ENCODE data around the gene CEP295NL. TPM values are rescaled to one million over a fixed set of nuclear protein-coding genes. Genes with fewer than 3 reads are reported as not detected.
"Not testable (repeated sequence)": the region's sequence is repeated elsewhere in the genome, so short reads cannot be mapped to it uniquely, and the experiment has no call there.

The CEP295NL gene
- total RNA-seq, 1 experiment from 2014 or later: 0.07 TPM

DNA sequence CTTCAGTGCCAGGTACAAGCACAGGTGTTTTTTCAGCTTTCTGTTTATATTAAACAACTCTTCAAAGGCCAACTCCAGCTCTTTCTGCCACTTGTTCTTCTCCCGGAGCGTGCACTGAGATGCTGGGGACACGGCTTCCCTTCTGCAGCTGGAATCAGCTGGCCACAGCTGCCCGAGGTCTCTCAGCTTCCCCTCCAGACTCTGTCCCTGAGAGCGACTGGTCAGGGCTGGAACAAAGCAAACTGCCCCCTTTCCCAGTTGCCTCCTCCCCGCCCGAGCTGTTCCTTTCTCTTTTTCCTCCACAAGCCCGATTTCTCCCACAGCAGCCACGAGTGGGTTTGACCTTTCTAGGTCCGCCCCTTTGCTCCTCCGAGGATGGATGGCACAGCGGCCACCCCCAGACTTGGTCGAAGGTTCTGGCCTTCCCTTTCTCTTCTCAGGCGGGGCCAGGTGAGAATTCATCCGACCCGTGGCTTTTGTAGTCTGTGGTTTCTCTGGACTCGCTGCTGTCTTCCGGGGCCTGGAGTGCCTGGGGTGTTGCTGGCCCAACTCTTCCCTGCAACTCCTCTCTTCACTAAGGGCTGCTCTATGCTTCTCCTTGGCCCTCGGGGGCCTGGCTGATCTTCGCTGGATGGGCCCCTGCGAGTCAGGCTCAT, 11.5 kb downstream of the CEP295NL start:
- H3K36me3 ChIP-seq (replicated peaks; ENCODE audit: control insufficient read depth, insufficient read depth, low read length): no peaks in the 10 kb centered on the region; the same call in 1 of the 2 replicates
- H3K4me3 ChIP-seq (ENCODE audit: insufficient read depth, low read depth, low read length): no peak overlapping the region
- DNase-seq: no peak
- no peaks in the 10 kb centered on the region for H3K27me3 ChIP-seq (ENCODE audit: control insufficient read depth, insufficient read depth, low read length)

DNA sequence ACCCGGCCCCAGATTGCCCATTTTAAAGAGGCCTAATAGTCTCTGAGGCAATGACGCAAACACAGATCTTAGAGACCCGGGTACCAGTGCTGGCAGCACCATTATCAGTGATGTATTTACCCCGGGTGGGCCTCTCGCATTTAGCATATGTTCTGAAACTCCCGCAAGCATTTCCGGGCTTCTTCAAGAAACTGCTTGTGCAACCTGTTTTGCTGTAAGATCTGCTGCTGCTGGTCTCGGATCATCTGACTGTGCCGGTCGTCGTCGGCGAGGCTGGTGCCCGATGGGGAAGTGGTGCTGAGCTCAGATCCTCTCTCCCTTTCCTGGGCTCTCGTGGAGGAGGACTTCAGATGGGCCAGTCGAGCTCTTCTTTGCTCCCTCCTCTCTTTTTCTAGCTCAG, 12.5 kb downstream of the CEP295NL start:
- Histone ChIP-seq H3K27me3 (ENCODE audit: control insufficient read depth, insufficient read depth, low read length) (no peaks in the 10 kb centered on the region), H3K4me3 (ENCODE audit: insufficient read depth, low read depth, low read length) (no peak overlapping the region), H3K36me3 (replicated peaks; ENCODE audit: control insufficient read depth, insufficient read depth, low read length) (no peaks in the 10 kb centered on the region; the same call in 1 of the 2 replicates)
- DNase-seq: no peak

DNA sequence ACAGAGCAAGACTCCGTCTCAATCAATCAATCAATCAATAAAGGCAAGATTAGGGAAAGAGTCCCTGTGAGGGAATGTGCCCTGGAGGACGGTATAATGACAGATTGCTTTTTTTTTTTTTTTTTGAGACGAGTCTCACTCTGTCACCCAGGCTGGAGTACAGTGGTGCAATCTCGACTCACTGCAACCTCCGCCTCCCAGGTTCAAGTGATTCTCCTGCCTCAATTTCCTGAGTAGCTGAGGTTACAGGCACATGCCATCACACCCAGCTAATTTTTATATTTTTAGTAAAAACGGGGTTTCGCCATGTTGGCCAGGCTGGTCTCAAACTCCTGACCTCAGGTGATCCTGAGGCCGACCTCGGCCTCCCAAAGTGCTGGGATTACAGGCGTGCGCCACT, 12.9 kb downstream of the CEP295NL start:
- H3K4me3 ChIP-seq (ENCODE audit: insufficient read depth, low read depth, low read length); H3K36me3 ChIP-seq (replicated peaks; ENCODE audit: control insufficient read depth, insufficient read depth, low read length); H3K27me3 ChIP-seq (ENCODE audit: control insufficient read depth, insufficient read depth, low read length); DNase-seq: not testable (repeated sequence)

DNA sequence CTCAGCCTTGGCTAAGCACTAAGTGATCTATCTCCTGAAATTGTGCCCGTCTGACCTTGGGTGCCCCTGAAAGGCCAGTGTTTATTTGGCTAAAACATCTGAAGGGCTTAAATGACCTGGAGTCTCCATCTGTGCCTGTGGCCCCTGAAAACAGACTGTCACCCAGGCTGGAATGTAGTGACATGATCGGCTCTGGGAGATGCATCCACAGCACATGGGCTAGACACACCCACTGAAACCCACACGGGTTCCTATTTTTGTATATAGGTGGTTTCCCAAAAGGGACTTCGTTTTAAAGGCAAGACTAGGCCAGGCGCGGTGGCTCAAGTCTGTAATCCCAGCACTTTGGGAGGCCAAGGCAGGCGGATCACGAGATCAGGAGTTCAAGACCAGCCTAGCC, 13.5 kb downstream of the CEP295NL start:
- Histone ChIP-seq H3K4me3 (ENCODE audit: insufficient read depth, low read depth, low read length) (no peak overlapping the region), H3K27me3 (ENCODE audit: control insufficient read depth, insufficient read depth, low read length) (no peaks in the 10 kb centered on the region), H3K36me3 (replicated peaks; ENCODE audit: control insufficient read depth, insufficient read depth, low read length) (no peaks in the 10 kb centered on the region; the same call in 1 of the 2 replicates)
- no peak for DNase-seq

DNA sequence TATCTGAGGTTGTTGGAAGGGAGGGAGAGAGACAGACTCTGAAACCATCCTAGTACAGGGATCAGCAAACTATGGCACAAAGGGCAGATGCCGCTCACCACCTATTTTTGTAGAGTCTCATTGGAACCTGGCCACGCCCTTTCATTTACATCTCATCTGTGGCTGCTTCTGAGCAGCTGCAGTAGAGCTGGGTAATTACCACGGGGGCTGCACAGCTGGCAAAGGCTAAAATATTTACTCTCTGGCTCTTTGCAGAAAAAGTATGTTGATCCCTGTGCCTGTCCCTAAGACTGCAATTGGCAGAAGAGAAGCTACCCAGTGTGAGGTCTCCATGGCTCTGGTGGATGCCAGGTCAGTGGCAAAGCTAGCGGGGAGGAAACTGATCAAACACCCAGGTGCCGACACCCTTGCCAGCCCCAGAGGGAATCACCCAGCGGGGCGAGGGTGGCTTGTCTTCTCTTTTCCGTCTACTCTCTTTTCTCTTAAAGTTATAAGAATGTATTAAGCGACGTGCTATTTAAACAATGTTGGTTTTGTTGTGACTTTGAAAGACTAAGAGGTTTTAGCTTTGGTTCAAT, 14.0 kb downstream of the CEP295NL start:
- DNase-seq: no peak
- Histone ChIP-seq H3K4me3 (ENCODE audit: insufficient read depth, low read depth, low read length) (no peak overlapping the region), H3K36me3 (replicated peaks; ENCODE audit: control insufficient read depth, insufficient read depth, low read length) (no peaks in the 10 kb centered on the region; the same call in 1 of the 2 replicates), H3K27me3 (ENCODE audit: control insufficient read depth, insufficient read depth, low read length) (no peaks in the 10 kb centered on the region)

DNA sequence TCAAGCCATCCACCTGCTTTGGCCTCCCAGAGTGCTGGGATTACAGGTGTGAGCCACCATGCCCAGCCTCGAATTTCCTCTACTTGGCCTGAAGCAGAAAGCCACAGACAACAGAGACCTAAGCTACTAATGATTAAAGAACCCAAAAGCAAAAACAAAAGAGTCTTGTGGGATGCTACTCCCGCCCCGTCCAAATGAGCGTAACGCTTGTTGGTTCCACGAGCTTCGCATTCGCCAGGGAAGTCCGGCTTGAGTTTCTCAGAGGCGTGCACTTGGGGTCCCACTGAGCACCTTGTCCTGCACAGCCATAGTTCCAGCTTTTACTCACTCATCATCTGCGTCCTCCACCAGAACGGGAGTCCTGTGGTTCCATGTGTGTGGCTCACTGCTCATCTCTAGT, 16.0 kb downstream of the CEP295NL start:
- H3K36me3 ChIP-seq (replicated peaks; ENCODE audit: control insufficient read depth, insufficient read depth, low read length): no peaks in the 10 kb centered on the region
- H3K27me3 ChIP-seq (ENCODE audit: control insufficient read depth, insufficient read depth, low read length): no peaks in the 10 kb centered on the region
- peak; percentile 15 for DNase-seq
- H3K4me3 ChIP-seq (ENCODE audit: insufficient read depth, low read depth, low read length): no peak overlapping the region

DNA sequence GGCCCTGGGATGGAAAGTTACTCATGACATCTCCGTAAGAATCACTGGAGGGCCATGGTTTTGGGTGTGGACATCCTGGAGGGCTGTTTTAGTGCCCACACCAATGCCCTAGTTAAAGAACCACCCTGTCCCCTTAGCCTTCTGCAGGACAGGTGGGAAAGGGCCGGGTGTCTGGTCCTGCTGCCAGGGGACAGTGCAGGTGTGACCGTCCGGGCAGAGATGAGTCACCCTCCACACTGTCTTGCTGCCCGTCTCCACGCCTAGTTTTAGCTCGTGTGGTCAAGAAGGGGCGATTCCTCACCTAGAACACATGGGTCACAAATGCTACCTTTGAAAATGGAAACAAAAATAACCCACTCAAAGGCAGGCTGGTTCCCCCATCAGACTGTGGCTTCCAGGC, 17.0 kb downstream of the CEP295NL start:
- Histone ChIP-seq H3K27me3 (ENCODE audit: control insufficient read depth, insufficient read depth, low read length) (no peaks in the 10 kb centered on the region), H3K36me3 (replicated peaks; ENCODE audit: control insufficient read depth, insufficient read depth, low read length) (no peaks in the 10 kb centered on the region), H3K4me3 (ENCODE audit: insufficient read depth, low read depth, low read length) (no peak overlapping the region)
- DNase-seq: no peak

DNA sequence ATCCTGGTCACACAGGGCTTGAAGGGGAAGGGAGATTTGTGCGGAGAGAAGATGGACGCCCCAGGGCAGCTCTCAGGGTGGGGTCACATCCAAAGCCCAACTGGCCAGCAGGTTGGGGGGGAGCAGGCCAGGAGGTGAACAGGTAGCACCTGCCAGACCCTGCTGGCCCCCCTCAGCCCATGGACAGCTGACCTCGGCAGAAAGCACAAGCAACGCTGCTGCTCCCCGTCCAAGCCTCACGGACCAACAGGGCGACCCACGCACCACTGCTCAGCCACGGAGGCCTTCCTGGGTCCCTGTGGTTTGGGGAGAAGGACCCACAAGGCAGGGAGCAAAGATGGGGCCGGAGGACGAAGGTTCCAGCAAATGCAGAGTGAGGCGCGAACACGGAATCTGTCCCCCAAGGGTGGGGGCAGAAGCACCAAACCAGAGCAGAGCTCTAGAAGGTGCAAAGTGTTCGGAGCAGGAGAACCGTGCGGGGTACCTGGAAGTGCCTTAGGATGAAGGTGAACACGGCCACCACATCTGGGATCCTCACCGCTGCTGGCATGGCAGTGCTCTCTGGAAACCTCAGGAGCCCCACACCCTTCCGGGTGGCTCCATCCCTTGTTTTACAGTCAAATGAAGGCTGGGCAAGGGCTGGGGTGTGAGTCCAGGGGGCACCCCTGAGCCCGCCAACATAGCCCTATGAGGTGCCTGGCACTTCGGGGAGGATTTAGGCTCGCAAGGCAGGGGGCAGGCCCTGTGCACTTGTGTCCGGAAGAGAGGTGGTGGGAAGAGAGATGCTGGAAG, 17.9 kb downstream of the CEP295NL start:
- peak; percentile 62 for DNase-seq
- Histone ChIP-seq H3K27me3 (ENCODE audit: control insufficient read depth, insufficient read depth, low read length) (no peaks in the 10 kb centered on the region), H3K4me3 (ENCODE audit: insufficient read depth, low read depth, low read length) (no peak overlapping the region), H3K36me3 (replicated peaks; ENCODE audit: control insufficient read depth, insufficient read depth, low read length) (no peaks in the 10 kb centered on the region)

DNA sequence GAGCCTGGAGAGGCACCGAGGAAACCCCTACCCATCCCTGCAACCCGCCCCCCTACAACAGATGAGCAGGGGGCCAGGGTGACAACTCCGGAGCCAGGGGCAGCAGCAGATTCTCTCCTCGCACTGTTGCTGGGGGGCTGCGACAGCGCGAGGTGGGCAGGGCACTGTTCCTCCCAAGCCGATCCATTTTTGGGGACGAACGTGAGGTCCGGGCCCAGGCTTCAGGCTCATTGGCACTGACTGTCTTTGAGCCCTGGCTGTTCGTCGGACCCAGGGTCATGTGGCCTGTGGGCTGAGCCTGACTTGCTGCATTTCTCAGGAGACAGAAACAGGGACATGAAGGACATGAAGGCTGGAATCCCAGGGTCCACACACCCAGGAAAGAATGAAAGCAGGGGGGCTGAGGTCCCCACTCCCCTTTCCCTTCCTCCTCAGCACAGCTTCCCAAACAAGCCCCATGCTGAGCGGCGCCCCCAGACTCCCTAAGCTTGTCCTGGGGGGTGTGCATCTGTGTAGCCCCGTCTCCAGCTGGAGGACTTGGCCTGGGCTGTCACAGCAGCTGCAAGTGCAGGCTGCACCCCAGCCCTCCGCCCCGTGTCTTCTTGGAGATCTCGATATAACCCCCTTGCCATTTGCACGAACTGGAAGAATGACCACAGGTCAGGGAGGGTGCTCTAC, 18.7 kb downstream of the CEP295NL start:
- no peak for DNase-seq
- Histone ChIP-seq H3K4me3 (ENCODE audit: insufficient read depth, low read depth, low read length) (no peak overlapping the region; the same call in 1 of the 2 replicates), H3K36me3 (replicated peaks; ENCODE audit: control insufficient read depth, insufficient read depth, low read length) (no peaks in the 10 kb centered on the region), H3K27me3 (ENCODE audit: control insufficient read depth, insufficient read depth, low read length) (no peaks in the 10 kb centered on the region)

DNA sequence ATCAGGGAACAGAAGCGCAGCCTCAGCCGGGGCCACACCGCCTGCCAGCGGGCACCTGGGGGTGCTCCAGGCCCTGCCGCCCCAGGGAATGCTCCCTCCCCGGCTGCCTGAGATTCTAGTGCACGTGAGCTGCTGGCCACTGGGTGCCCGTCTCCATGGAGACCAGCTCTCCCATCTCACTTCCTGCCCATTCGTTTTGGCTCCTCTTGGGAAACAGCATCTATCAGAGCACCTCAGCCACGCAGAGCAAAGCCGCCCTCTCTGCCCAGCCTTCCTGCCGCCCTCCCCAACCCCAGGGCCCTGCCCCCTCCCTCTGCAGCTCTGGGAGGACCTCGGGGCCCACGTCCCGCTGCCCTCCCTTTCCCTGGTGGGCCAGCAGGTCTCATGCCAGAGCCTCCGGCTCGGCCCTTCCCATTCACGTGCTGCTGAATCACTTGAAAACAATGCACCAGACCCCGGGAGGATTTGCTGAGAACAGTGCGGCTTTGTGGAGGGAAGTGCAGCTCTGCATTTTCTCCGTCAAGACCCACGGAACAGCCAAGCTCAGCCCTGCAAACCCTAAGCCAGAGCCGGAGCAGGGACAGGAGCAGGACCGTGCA, 19.4 kb downstream of the CEP295NL start:
- DNase-seq: peak; percentile 94
- no peak overlapping the region; the same call in 1 of the 2 replicates for H3K4me3 ChIP-seq (ENCODE audit: insufficient read depth, low read depth, low read length)
- no peaks in the 10 kb centered on the region for H3K27me3 ChIP-seq (ENCODE audit: control insufficient read depth, insufficient read depth, low read length)
- H3K36me3 ChIP-seq (replicated peaks; ENCODE audit: control insufficient read depth, insufficient read depth, low read length): no peaks in the 10 kb centered on the region

DNA sequence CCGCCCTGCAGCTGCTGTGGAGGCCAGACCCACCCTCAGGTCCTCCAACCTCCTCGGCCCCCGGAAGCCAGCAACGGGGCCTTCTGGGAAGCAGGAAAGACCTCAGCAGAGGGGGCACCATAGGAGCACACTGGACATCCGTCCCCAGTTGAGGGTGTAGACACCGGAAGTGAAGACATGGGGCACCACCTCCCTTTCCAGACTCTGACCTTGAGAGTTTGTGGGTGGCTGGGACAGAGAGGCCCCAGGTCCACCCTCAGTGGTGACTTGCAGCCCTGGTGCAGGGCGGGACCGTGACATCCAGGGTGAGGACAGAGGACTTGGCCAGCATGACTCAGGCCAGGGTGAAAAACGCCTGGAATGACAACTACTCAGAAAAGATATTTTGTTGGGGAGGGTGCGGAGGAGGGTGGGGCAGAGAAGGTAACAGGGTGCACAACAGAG, 19.9 kb downstream of the CEP295NL start:
- Histone ChIP-seq H3K27me3 (ENCODE audit: control insufficient read depth, insufficient read depth, low read length) (no peaks in the 10 kb centered on the region), H3K36me3 (replicated peaks; ENCODE audit: control insufficient read depth, insufficient read depth, low read length) (no peaks in the 10 kb centered on the region), H3K4me3 (ENCODE audit: insufficient read depth, low read depth, low read length) (no peak overlapping the region)
- no peak for DNase-seq

DNA sequence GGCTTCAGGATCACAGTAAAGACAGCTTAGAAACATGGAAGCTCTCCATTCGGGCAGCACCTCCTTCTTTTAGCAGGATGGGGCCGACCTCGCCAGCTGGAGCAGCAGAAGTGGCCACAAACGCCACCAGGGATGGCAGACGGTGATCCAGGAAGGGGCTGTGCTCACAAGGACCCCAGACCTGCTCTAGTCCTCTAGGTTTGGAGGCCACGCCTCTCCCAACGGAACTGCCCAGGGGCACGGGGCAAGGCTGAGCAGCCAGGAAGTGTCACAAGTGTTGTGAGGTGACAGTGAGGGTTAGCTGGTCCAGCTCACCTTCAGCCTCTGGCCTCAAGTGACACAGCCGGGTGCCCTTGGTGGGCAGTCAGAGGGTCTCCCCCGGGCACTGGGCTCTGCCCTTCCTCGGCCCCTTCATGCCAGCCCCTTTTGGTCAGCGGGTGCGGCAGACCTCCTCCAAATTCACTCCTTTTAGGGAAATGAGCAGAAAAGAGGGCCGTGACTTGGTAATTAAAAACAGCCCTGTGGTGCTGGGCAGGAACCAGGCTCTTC, 20.4 kb downstream of the CEP295NL start:
- Histone ChIP-seq H3K36me3 (replicated peaks; ENCODE audit: control insufficient read depth, insufficient read depth, low read length) (no peaks in the 10 kb centered on the region), H3K4me3 (ENCODE audit: insufficient read depth, low read depth, low read length) (no peak overlapping the region), H3K27me3 (ENCODE audit: control insufficient read depth, insufficient read depth, low read length) (no peaks in the 10 kb centered on the region)
- DNase-seq: peak; percentile 51

DNA sequence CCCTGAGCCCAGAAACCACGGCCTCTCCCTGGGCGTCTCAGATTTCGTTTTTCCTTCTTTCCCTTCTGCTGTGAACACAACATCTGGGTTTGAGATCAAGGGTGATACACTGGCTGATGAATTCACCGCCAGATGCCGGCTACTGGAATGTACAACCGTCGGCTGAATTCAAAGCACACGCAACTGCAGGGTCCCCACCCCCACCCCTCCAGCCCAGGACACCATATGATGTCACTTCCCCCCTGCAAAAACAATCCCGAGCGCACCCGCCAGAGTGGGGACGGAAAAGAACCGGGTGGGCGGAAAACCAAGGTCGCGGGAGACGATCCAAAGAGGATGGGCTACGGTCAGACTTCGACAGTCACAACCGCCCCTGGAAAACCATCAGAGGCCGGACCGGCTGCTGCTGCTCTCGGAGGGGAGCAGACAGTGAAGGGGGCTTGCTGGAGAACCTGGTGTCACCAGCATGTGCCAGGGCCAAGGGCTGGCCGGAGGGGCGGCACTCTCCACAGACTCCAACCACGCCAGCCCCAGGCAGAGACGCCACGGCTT, 23.3 kb downstream of the CEP295NL start:
- no peak overlapping the region for H3K4me3 ChIP-seq (ENCODE audit: insufficient read depth, low read depth, low read length)
- no peaks in the 10 kb centered on the region for H3K27me3 ChIP-seq (ENCODE audit: control insufficient read depth, insufficient read depth, low read length)
- no peaks in the 10 kb centered on the region for H3K36me3 ChIP-seq (replicated peaks; ENCODE audit: control insufficient read depth, insufficient read depth, low read length)
- DNase-seq: peak; percentile 54

Measured in H7 (cell line).